Measurements from ENCODE around the gene TSPAN11. TPM values are rescaled to one million over a fixed set of nuclear protein-coding genes. Genes with fewer than 3 reads are reported as not detected.
"Not testable (repeated sequence)": the region's sequence is repeated elsewhere in the genome, so short reads cannot be mapped to it uniquely, and the experiment has no call there.

Gene TSPAN11, protein sequence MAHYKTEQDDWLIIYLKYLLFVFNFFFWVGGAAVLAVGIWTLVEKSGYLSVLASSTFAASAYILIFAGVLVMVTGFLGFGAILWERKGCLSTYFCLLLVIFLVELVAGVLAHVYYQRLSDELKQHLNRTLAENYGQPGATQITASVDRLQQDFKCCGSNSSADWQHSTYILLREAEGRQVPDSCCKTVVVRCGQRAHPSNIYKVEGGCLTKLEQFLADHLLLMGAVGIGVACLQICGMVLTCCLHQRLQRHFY
- polyA plus RNA-seq (2012; ENCODE audit: missing spikeins): 1.4 TPM

DNA sequence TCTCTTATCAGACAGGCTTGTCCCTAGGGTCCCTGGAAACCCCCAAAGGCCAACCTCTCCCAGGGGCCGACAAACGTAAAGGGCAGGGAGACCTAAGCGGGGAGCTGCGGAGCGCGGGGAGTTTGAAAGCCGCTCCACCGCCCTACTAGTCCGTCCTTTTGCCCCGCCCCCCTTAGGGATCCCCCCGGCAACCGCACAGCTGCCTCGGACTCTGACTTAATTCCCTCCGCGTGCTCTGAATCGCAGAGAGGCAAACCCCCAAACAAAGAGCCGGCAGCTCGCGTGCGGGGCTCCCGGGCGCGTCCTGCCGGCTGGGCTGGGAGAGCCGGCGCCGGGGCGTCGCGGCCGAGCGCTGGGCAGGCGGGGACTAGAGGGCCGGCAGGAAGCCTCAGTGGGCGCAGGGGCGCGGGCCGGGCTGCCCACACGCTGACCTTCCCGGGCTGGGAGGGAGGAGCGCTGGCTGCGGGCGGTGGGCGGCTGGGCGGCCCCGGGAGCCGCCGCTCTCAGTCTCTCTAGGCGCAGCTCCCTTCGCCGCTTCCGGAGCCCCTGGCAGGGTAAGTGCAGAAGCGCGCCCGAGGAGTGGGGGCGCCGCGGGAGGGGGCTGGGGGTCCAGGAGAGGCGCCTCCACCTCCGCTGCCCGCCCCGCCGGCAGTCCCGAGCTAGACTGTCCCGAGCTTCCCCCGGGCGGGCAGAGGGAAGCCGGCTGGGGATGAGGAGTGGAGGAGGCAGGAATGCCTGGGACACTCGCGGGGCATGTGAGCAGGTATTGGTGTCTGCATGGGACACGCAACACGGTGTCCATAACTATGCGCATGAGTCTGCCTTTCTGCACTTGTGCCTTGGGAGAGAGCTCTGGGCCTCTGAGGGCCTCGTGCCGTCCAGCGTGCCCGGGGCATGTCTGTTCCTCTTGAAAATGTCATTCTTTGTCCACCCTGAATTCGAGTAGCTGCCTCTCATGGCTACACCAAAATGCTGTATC is at the start of gene TSPAN11:
Gene TSPAN11 (plus strand): TSS at position 506 of the 979 bp plus-strand sequence. CDS start 27,244 bp downstream, outside the sequence.
- DNase-seq (ENCODE audit: insufficient read length) (peak; percentile 31), FAIRE-seq (no peak)
- TF ChIP-seq POLR2A (IDR thresholded peaks at IDR 0.05; ENCODE audit: low read depth, low read length): no peak
- TF ChIP-seq POLR2AphosphoS5 (IDR thresholded peaks at IDR 0.05; ENCODE audit: low read depth, low read length): no peak
- no peak for TF ChIP-seq TAF1 (IDR thresholded peaks at IDR 0.05; ENCODE audit: borderline replicate concordance, low read depth, low read length)

DNA sequence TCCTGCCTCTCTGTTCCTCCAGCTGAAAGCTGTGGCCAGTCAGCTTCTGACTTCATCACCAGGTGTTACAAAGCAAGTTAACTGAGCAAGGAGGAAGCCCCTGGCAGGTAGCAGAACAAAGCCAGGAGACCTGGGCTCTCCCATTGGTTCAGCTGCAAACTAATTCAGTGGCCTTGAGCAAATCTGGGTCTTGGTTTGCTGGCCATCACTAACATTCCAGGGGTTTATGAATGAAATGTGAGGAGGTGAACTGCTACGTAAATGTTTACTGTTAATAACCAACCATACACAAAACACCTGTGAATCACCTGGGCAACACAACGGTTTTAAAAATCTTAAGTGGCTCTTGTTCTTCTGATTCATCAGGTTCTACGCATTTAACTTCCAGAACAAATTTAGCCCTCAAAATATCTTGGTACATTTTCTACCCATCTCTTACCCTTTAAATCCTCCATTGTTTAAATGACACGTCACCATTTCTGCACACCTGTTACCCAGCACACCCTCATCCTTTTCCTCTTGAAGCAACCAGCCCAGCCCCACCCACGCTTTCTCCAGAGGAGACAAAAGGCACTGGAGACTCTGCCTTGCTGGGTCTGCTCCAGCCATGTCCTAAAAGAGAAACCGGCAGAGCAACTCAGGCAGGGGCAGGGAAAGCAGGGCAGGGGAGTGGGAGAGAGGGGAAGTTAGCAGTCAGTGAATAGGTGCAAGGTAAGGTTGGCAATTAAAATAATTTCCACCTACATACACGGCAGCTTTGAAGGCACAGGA is 49.3 kb upstream of the TSPAN11 start:
- DNase-seq (ENCODE audit: insufficient read length): no peak
- FAIRE-seq: no peak
- no peak for TF ChIP-seq POLR2A (IDR thresholded peaks at IDR 0.05; ENCODE audit: low read depth, low read length)
- no peak for TF ChIP-seq TAF1 (IDR thresholded peaks at IDR 0.05; ENCODE audit: borderline replicate concordance, low read depth, low read length)
- no peak for TF ChIP-seq POLR2AphosphoS5 (IDR thresholded peaks at IDR 0.05; ENCODE audit: low read depth, low read length)

DNA sequence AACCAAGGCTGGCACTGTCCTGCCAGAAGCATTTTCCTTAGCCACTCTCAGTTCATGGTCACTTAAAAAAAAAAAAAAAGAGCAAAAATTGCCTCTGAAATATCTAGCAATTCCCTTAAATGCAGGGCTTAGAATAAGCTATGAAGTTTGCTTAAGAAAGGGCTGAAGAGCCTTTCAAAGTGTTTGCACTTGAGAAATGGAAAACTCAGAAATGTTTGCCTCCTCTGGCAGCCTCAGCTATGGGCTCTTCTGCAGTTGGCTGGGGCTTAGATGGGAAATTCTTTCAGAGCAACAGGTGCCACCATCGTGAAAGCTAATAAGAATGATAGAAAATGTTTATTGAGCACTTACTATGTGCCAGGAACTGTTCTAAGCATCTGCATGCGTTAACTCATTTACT is 48.5 kb upstream of the TSPAN11 start:
- DNase-seq (ENCODE audit: insufficient read length): no peak
- no peak for FAIRE-seq
- no peak for TF ChIP-seq POLR2A (IDR thresholded peaks at IDR 0.05; ENCODE audit: low read depth, low read length)

DNA sequence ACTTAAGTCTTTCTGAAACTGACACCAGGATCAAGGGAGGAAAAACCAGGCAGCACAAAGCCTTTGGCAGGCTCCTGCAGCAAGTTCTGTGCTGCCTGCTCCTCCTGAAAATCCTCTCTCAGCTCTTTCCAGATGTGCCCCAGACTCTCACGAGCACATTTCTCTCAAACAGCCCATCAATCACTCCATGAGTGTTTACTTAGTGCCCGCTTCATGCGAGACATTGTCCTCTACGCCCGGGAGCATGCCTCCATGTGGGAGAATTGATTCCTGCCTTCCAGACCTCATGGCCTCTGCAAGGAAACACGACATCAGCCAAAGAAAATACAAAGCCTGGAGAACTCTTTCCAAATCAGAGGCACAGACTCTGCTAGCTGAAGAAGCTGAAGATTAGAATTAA is 46.5 kb upstream of the TSPAN11 start:
- DNase-seq (ENCODE audit: insufficient read length): no peak
- no peak for FAIRE-seq
- TF ChIP-seq POLR2A (IDR thresholded peaks at IDR 0.05; ENCODE audit: low read depth, low read length) (no peak), POLR2AphosphoS5 (IDR thresholded peaks at IDR 0.05; ENCODE audit: low read depth, low read length) (no peak), TAF1 (IDR thresholded peaks at IDR 0.05; ENCODE audit: borderline replicate concordance, low read depth, low read length) (no peak)

DNA sequence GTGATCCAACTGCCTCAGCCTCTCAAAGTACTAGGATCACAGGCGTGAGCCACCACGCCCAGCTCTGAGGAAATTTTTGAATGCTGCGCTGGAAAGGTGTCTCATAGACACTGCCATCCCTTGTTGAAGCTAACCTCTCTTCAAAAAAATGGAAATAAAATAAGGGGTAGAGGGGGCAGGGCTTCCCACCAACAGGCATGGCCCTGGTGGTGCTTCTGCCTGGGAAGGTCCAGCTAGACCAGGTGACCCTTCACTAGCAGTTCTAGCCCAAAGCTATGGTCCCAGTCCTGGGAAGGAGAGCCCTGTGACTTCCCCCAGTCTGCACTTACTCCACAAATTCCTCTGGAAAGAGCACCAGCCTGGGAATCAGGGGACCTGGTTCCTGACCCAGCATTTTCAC is 45.7 kb upstream of the TSPAN11 start:
- TF ChIP-seq TAF1 (IDR thresholded peaks at IDR 0.05; ENCODE audit: borderline replicate concordance, low read depth, low read length): no peak
- TF ChIP-seq POLR2AphosphoS5 (IDR thresholded peaks at IDR 0.05; ENCODE audit: low read depth, low read length): no peak
- TF ChIP-seq POLR2A (IDR thresholded peaks at IDR 0.05; ENCODE audit: low read depth, low read length): no peak
- FAIRE-seq (no peak), DNase-seq (ENCODE audit: insufficient read length) (no peak)

DNA sequence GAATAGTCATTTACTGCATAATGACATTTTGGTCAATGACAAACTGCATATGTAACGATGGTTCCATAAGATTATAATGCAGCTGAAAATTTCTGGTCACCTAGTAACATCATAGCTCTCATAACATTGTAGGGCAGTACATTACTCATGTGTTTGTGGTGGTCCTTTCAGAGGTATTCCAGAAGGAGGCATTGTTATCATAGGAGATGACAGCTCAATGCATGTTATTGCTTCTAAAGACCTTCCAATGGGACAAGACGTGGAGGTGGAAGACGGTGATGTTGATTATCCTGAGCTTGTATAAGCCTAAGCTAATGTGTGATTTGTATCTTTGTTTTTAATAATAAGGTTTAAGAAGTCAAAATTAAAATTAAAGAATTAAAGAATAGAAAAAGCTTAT is 43.8 kb upstream of the TSPAN11 start:
- FAIRE-seq: no peak
- DNase-seq (ENCODE audit: insufficient read length): no peak
- TF ChIP-seq TAF1 (IDR thresholded peaks at IDR 0.05; ENCODE audit: borderline replicate concordance, low read depth, low read length) (no peak), POLR2A (IDR thresholded peaks at IDR 0.05; ENCODE audit: low read depth, low read length) (no peak), POLR2AphosphoS5 (IDR thresholded peaks at IDR 0.05; ENCODE audit: low read depth, low read length) (no peak)

DNA sequence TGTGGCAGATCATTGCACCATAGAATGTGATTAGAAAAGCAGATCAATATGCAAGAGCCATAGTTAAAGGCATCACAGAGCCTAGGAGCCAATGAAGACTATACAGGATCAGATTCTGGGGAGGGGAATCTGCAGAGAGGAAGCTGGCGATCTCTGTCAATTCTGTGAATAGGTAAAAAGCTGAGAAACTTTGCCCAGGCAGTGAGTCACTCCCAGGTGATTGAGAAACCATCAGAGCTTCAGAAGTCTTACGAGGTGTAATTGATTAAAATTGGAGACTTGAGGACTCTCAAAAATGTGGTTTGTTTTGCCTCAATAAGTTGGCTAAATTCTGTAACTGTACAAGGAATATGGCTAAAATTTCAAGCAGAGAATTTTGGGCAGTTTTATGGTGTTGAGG is 41.7 kb upstream of the TSPAN11 start:
- FAIRE-seq: no peak
- no peak for DNase-seq (ENCODE audit: insufficient read length)
- no peak for TF ChIP-seq POLR2AphosphoS5 (IDR thresholded peaks at IDR 0.05; ENCODE audit: low read depth, low read length)
- TF ChIP-seq POLR2A (IDR thresholded peaks at IDR 0.05; ENCODE audit: low read depth, low read length): no peak
- no peak for TF ChIP-seq TAF1 (IDR thresholded peaks at IDR 0.05; ENCODE audit: borderline replicate concordance, low read depth, low read length)

DNA sequence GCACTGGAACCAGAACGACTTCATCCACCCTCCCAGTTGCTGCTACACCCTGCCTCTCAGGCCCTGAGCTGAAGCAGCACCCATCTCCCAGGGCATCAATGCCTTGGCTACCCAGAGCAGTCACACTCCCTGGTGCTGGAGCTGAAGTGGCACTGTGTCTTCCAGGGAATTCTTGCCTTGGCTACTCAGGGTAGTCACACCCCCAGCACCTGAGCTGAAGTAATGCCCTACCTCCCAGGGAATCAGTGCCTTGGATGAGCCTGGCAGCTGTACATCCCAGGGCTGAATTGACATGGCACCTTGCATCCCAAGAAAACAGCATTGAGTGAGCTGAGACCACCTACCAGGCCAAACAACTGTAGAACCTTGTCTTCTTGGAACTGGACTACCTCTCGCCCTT is 41.2 kb upstream of the TSPAN11 start:
- DNase-seq (ENCODE audit: insufficient read length): no peak
- no peak for TF ChIP-seq POLR2A (IDR thresholded peaks at IDR 0.05; ENCODE audit: low read depth, low read length)
- no peak for TF ChIP-seq TAF1 (IDR thresholded peaks at IDR 0.05; ENCODE audit: borderline replicate concordance, low read depth, low read length)
- no peak for FAIRE-seq

DNA sequence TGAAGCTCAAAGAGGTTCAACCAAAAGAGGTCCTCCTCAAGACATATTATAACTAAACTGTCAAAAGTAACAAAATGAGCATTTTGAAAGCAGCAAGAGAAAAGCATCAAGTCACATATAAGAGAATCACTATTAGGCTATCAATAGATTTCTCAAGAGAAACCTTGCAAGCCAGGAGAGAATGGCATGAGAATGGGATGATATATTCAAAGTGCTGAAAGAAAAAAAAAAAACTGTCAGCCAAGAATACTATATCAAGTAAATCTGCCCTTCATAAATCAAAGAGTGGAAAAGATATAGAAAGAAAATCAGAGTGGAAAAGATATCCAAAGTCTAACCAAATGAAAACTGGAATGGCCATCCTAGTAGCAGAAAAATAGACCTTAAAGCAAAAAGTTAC is 39.3 kb upstream of the TSPAN11 start:
- no peak for FAIRE-seq
- no peak for DNase-seq (ENCODE audit: insufficient read length)
- TF ChIP-seq POLR2A (IDR thresholded peaks at IDR 0.05; ENCODE audit: low read depth, low read length): no peak
- TF ChIP-seq TAF1 (IDR thresholded peaks at IDR 0.05; ENCODE audit: borderline replicate concordance, low read depth, low read length): no peak
- no peak for TF ChIP-seq POLR2AphosphoS5 (IDR thresholded peaks at IDR 0.05; ENCODE audit: low read depth, low read length)

DNA sequence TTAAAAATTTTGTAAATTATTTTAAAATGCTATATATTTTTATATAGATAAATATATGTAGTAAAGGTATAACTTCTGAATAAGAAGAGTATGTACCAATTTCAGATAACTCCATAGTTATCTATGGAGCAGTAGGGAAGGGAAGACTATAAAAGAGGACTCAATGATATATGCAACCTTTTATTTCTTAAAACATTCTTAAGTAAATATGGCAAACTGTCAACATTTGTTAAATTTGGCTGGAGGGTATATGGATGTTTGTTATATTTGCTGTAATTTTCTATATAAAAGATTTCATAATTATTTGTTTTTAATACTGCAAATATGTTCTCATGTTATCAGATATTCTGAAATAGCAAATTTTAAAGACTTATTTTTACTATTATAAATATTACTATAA is 38.3 kb upstream of the TSPAN11 start:
- FAIRE-seq (no peak), DNase-seq (ENCODE audit: insufficient read length) (no peak)
- TF ChIP-seq POLR2AphosphoS5 (IDR thresholded peaks at IDR 0.05; ENCODE audit: low read depth, low read length) (no peak), TAF1 (IDR thresholded peaks at IDR 0.05; ENCODE audit: borderline replicate concordance, low read depth, low read length) (no peak), POLR2A (IDR thresholded peaks at IDR 0.05; ENCODE audit: low read depth, low read length) (no peak)

DNA sequence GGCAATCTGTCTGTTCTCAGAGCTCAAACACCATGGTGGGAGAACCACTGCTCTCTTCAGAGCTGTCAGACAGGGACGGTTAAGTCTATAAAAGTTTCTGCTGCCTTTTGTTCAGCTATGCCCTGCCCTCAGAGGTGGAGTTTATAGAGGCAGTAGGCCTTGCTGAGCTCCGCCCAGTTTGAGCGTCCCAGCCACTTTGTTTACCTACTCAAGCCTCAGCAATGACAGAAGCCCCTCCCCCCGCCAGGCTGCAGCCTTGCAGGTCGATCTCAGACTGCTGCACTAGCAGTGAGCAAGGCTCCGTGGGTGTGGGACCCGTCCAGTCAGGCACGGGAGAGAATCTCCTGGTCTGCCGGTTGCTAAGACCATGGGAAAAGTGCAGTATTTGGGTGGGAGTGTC is 32.0 kb upstream of the TSPAN11 start:
- not testable (repeated sequence) for DNase-seq (ENCODE audit: insufficient read length)

More for the DNA sequence above, 32.0 kb upstream of the TSPAN11 start:
- not testable (repeated sequence) for FAIRE-seq
